Trophoblast cell (in vitro differentiated cells and primary cell): ENCODE results near the gene CHN2.

Experiments used
- DNase-seq, 2 donors: peaks; one replicate each; pipeline ENCODE4 v3.0.0-alpha.2; 2016
- H2AFZ ChIP-seq: 2 replicates; pipeline ENCODE4 v1.6.1; 2013; ENCODE audit warnings: low read length, moderate library complexity, mild to moderate bottlenecking; ENCODE audit not compliant: insufficient read depth, poor library complexity
- H2AK5ac ChIP-seq: 2 replicates; pipeline ENCODE4 v1.6.1; 2013; ENCODE audit warnings: mild to moderate bottlenecking, low read length
- H2BK120ac ChIP-seq: 2 replicates; pipeline ENCODE4 v1.6.1; 2013; ENCODE audit warnings: low read length, mild to moderate bottlenecking, moderate library complexity; ENCODE audit not compliant: insufficient read depth, poor library complexity
- H2BK12ac ChIP-seq: 2 replicates; pipeline ENCODE4 v1.6.1; 2013; ENCODE audit warnings: mild to moderate bottlenecking, low read length, moderate library complexity
- H2BK5ac ChIP-seq: 2 replicates; pipeline ENCODE4 v1.6.1; 2013; ENCODE audit warnings: low read length, low read depth, moderate library complexity, mild to moderate bottlenecking; ENCODE audit not compliant: poor library complexity
- H3K14ac ChIP-seq: 2 replicates; pipeline ENCODE4 v1.6.1; 2013; ENCODE audit warnings: mild to moderate bottlenecking, low read length
- H3K18ac ChIP-seq: 2 replicates; pipeline ENCODE4 v1.6.1; 2013; ENCODE audit warnings: mild to moderate bottlenecking, low read length
- H3K23ac ChIP-seq: 2 replicates; pipeline ENCODE4 v1.6.1; 2013; ENCODE audit warnings: low read length
- H3K27ac ChIP-seq: 2 replicates; pipeline ENCODE4 v1.5.1; 2013; ENCODE audit warnings: low read depth, mild to moderate bottlenecking, inconsistent platforms, low read length, moderate library complexity
- H3K27me3 ChIP-seq: 2 replicates; pipeline ENCODE4 v1.6.1; 2013; ENCODE audit warnings: inconsistent platforms, mild to moderate bottlenecking, low read length, moderate library complexity; ENCODE audit not compliant: insufficient read depth
- H3K36me3 ChIP-seq, 2 experiments: 1 replicate in 1 of 2; 2 replicates in 1 of 2; pipeline ENCODE4 v1.6.1; 2013; ENCODE audit warnings: low read length in 2 of 2, mild to moderate bottlenecking in 2 of 2, moderate library complexity in 1 of 2; ENCODE audit not compliant: insufficient read depth in 2 of 2, control insufficient read depth in 1 of 2
- H3K4ac ChIP-seq: 2 replicates; pipeline ENCODE4 v1.6.1; 2013; ENCODE audit warnings: low read depth, mild to moderate bottlenecking, low read length, moderate library complexity
- H3K4me1 ChIP-seq, 2 experiments: 1 replicate in 1 of 2; 2 replicates in 1 of 2; pipeline ENCODE4 v1.6.1; 2013; ENCODE audit warnings: low read length in 2 of 2, mild to moderate bottlenecking in 2 of 2, moderate library complexity in 1 of 2; ENCODE audit not compliant: insufficient read depth in 2 of 2, control insufficient read depth in 1 of 2
- H3K4me2 ChIP-seq: 2 replicates; pipeline ENCODE4 v1.6.1; 2013; ENCODE audit warnings: inconsistent platforms, mild to moderate bottlenecking, low read length, moderate library complexity
- H3K4me3 ChIP-seq: 2 replicates; pipeline ENCODE4 v1.5.1; 2013; ENCODE audit warnings: mild to moderate bottlenecking, low read depth, low read length, inconsistent platforms
- H3K79me1 ChIP-seq: one replicate; pipeline ENCODE4 v1.6.1; 2013; ENCODE audit warnings: low read length
- H3K79me2 ChIP-seq: 2 replicates; pipeline ENCODE4 v1.6.1; 2013; ENCODE audit warnings: low read length, mild to moderate bottlenecking; ENCODE audit not compliant: control insufficient read depth, insufficient read depth, poor library complexity
- H3K9ac ChIP-seq: 2 replicates; pipeline ENCODE4 v1.6.1; 2013; ENCODE audit warnings: mild to moderate bottlenecking, low read length
- H3K9me3 ChIP-seq: 2 replicates; pipeline ENCODE4 v1.6.1; 2013; ENCODE audit warnings: low read depth, mild to moderate bottlenecking, control low read depth, inconsistent platforms, low read length; ENCODE audit not compliant: insufficient read depth
- H4K12ac ChIP-seq: 2 replicates; pipeline ENCODE4 v1.6.1; 2013; ENCODE audit warnings: low read depth, mild to moderate bottlenecking, low read length, moderate library complexity
- H4K8ac ChIP-seq: 2 replicates; pipeline ENCODE4 v1.6.1; 2013; ENCODE audit warnings: low read depth, mild to moderate bottlenecking, low read length, moderate library complexity
- H4K91ac ChIP-seq: one replicate; pipeline ENCODE4 v1.6.1; 2013; ENCODE audit warnings: low read depth, mild to moderate bottlenecking, low read length, moderate library complexity
- WGBS: extraction: QIAGEN DNeasy Blood & Tissue Kit; methylation state at CpG from one replicate; pipeline ENCODE4 v1.1.7; 2013; ENCODE audit warnings: missing lambda C conversion rate; ENCODE audit not compliant: insufficient read length, insufficient coverage; ENCODE audit errors: extremely low coverage; 5-methylcytosine and 5-hydroxymethylcytosine counted together

CHN2 gene

GRCh38 chr7:29269935-29270334 is 75.4 kb downstream of the CHN2 start:
- Histone ChIP-seq H2BK120ac (no peak overlapping the region), H3K14ac (no peak overlapping the region)
- no CpG with 5 or more reads among the region's 1 CpG for WGBS

GRCh38 chr7:29270594-29271318 is 76.2 kb downstream of the CHN2 start:
- Histone ChIP-seq H3K14ac (no peak overlapping the region), H3K36me3 (peaks cover 4 to 6% of the 10 kb centered on the region in 2 experiments), H4K8ac (no peak overlapping the region), H4K91ac (no peak overlapping the region), H3K9ac (no peak overlapping the region), H2BK12ac (no peak overlapping the region), H3K23ac (no peak overlapping the region), H3K27ac (no peak overlapping the region), H3K4me1 (peaks cover 5 to 11% of the 10 kb centered on the region in 2 experiments), H3K4ac (peak overlapping the region; percentile 28), H2BK5ac (no peak overlapping the region), H2AK5ac (no peak overlapping the region), H3K27me3 (no peaks in the 10 kb centered on the region), H3K18ac (no peak overlapping the region), H3K9me3 (no peaks in the 10 kb centered on the region), H2AFZ (no peak overlapping the region), H3K4me2 (no peak overlapping the region), H3K79me1 (no peaks in the 10 kb centered on the region), H3K79me2 (peaks cover 5% of the 10 kb centered on the region), H3K4me3 (no peak overlapping the region), H4K12ac (no peak overlapping the region), H2BK120ac (no peak overlapping the region)
- WGBS: no CpG with 5 or more reads among the region's 4 CpGs
- DNase-seq: no peak

More at GRCh38 chr7:29269935-29270334, 75.4 kb downstream of the CHN2 start:
- Histone ChIP-seq H2AFZ (no peak overlapping the region), H3K79me2 (peaks cover 5% of the 10 kb centered on the region), H3K27ac (no peak overlapping the region), H3K9me3 (no peaks in the 10 kb centered on the region), H4K8ac (no peak overlapping the region), H3K27me3 (no peaks in the 10 kb centered on the region), H2BK12ac (no peak overlapping the region), H4K91ac (no peak overlapping the region), H3K79me1 (no peaks in the 10 kb centered on the region), H3K4me3 (no peak overlapping the region), H3K36me3 (peaks cover 4 to 6% of the 10 kb centered on the region in 2 experiments), H2AK5ac (no peak overlapping the region), H3K18ac (no peak overlapping the region), H4K12ac (no peak overlapping the region), H3K4me1 (peaks cover 9 to 11% of the 10 kb centered on the region in 2 experiments), H3K4ac (no peak overlapping the region), H3K4me2 (no peak overlapping the region), H3K23ac (no peak overlapping the region), H3K9ac (no peak overlapping the region), H2BK5ac (no peak overlapping the region)
- DNase-seq: no peak

GRCh38 chr7:29271319-29271658 is 76.7 kb downstream of the CHN2 start:
- Histone ChIP-seq H3K23ac (no peak overlapping the region), H3K14ac (no peak overlapping the region), H2BK120ac (no peak overlapping the region), H3K9me3 (no peaks in the 10 kb centered on the region), H2BK12ac (no peak overlapping the region), H3K9ac (no peak overlapping the region), H3K36me3 (peaks cover 4 to 6% of the 10 kb centered on the region in 2 experiments), H2BK5ac (no peak overlapping the region), H3K4me2 (no peak overlapping the region), H4K12ac (no peak overlapping the region), H3K79me2 (peaks cover 5% of the 10 kb centered on the region), H3K4me1 (peaks cover 5 to 11% of the 10 kb centered on the region in 2 experiments), H3K27ac (no peak overlapping the region), H3K4me3 (no peak overlapping the region), H3K18ac (no peak overlapping the region), H4K91ac (no peak overlapping the region), H2AFZ (no peak overlapping the region), H3K4ac (no peak overlapping the region), H3K27me3 (no peaks in the 10 kb centered on the region), H3K79me1 (no peaks in the 10 kb centered on the region), H4K8ac (no peak overlapping the region), H2AK5ac (no peak overlapping the region)
- DNase-seq: no peak
- no CpG with 5 or more reads among the region's 4 CpGs for WGBS

GRCh38 chr7:29272057-29272456 is 77.5 kb downstream of the CHN2 start:
- Histone ChIP-seq H3K36me3 (peaks cover 4 to 6% of the 10 kb centered on the region in 2 experiments), H2BK120ac (no peak overlapping the region), H4K91ac (no peak overlapping the region), H3K14ac (no peak overlapping the region), H4K8ac (no peak overlapping the region), H2BK5ac (no peak overlapping the region), H3K9me3 (no peaks in the 10 kb centered on the region), H3K23ac (no peak overlapping the region), H3K27me3 (no peaks in the 10 kb centered on the region), H3K79me1 (no peaks in the 10 kb centered on the region), H3K79me2 (peaks cover 5% of the 10 kb centered on the region), H2AK5ac (no peak overlapping the region), H3K4me3 (no peak overlapping the region), H3K9ac (no peak overlapping the region), H3K4me1 (peaks cover 5 to 11% of the 10 kb centered on the region in 2 experiments), H2BK12ac (no peak overlapping the region), H3K18ac (peak overlapping the region; percentile 3), H2AFZ (no peak overlapping the region), H3K4ac (no peak overlapping the region), H3K27ac (no peak overlapping the region), H4K12ac (no peak overlapping the region), H3K4me2 (no peak overlapping the region)
- DNase-seq: no peak
- WGBS: no CpG with 5 or more reads among the region's 9 CpGs
